Smooth muscle cell of the coronary artery (primary cell): Measurements from ENCODE around the gene SCNM1. TPM values are rescaled to one million over a fixed set of nuclear protein-coding genes. Genes with fewer than 3 reads are reported as not detected.

Experiments
- total RNA-seq: library from RNA; depleted of rRNA; stranded (reverse); fragments of >200 nt; gene quantifications from 2 replicates; pipeline ENCODE4 v1.2.3, GENCODE V29; 2014; ENCODE audit warnings: low replicate concordance

The SCNM1 gene, protein sequence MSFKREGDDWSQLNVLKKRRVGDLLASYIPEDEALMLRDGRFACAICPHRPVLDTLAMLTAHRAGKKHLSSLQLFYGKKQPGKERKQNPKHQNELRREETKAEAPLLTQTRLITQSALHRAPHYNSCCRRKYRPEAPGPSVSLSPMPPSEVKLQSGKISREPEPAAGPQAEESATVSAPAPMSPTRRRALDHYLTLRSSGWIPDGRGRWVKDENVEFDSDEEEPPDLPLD
- total RNA-seq = 15.6 and 28.0 TPM in 2 replicates

DNA sequence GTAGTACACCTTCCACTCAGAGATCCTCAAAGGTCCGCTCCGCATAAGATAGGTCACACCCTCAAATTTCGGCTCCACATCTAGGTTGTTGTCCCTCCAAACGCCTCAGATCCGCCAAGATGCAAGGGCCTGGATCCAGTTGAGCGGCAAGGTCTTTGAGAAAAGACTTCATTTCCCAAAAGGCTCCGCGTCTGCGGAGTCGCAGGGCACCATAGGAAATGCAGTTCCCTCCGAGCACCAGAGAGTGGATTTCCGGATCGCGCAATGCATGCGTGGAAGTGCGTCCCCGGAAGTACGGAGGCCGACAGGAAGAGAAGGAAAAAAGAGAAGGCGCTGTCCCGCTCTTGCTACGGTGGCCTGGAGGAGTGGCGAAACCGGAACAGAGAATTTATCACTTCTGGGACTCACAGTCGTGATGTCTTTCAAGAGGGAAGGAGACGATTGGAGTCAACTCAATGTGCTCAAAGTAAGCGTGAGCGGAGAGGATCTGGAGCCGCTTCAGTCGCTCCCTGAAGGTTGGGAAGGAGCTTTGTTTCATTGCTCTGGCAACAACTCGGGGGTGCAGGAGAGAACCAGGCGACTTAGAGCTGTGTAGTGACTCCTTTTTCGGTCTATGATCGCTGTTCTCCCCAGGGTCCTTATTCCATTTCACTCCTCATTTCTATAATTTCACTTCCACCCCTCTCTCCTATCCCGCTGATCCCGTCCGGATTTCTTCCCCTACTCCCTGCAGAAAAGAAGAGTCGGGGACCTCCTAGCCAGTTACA lies at the start of gene SCNM1, which contains the start of gene LYSMD1:
TSS of gene SCNM1 (plus strand) at position 407 of the 767 bp plus-strand sequence. CDS start at position 416, 9 bp downstream.
TSS of gene LYSMD1 (minus strand) at position 165 of the 767 bp plus-strand sequence. CDS start 644 bp downstream, outside the sequence.

DNA sequence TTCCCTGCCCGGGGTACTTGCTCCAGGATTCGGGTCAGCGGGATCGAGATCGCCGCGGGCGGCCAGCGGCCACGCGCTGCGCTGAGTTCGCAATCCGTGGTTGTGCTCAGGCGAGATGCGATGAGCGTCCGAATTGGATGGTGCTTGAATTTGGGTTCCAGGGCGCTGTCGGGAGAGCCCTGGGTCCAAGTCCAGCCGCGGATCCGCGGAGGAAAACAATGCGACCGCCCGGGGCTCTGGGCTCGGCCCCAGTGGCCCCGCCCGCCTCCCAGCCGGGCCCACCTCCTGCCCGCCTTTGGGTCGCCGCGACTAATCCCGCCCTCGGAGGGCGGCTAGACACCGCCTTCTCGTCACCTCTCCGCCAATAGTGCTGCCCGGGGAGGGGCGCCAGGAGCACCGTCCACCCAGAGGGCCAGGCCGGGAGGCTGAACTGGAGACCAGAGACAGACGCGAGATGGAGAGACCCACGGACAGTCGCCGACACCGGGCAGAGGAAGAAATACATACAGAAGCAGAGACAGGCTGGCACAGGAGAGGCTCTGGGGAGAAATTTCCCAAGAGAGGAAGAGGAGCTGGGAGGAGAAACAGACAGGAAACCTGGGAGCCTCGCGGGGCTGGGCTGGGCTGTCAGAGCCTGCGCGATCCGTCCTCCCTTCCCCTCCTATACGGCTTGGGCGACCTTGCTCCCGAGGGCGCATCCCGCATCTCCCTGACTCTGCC lies 19.4 kb upstream of the SCNM1 start, which contains the start of gene SEMA6C:
TSS of gene SEMA6C (minus strand) at position 220 of the 720 bp plus-strand sequence. CDS start 4,010 bp downstream, outside the sequence.

DNA sequence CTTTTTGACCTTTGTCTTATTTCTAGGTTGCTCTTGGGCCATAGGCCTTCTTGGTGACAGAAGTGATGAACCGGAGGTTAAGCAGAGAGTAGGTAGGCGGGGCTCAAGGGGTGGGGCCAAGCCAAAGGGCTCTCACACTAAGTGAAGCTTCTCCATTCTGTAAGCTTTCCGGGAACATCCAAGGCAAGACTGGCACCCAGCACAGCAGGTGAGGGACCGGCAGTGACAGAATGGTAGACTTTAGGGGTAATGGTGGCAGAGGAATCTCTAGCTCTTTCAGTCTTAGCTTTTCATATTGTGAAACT lies 9.5 kb upstream of the SCNM1 start, which contains the start of gene TNFAIP8L2:
TSS of gene TNFAIP8L2 (plus strand) at position 135 of the 305 bp plus-strand sequence. CDS start 2,049 bp downstream, outside the sequence.

DNA sequence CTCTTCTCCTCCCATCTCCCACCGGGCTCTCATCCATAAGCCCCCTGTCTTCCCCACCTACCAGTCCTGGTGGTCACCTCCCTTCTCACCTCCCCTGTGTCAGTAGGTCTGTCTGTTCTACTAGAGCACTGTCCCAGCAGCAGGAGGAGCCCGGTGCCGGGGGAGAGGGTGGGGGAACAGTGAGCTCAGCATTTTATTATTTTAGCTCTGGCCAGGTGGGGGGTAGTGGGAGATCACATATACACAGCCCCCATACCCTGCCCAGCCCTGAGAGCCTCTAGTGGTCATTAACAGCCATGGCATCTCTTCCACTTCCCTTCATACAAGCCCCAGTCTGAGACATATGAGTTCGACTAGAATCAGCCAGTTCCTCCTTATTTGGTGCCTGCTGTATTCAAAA lies 9.9 kb downstream of the SCNM1 start, which contains the start of gene TMOD4:
TSS of gene TMOD4 (minus strand) at position 119 of the 400 bp plus-strand sequence. CDS start 1,106 bp downstream, outside the sequence.

DNA sequence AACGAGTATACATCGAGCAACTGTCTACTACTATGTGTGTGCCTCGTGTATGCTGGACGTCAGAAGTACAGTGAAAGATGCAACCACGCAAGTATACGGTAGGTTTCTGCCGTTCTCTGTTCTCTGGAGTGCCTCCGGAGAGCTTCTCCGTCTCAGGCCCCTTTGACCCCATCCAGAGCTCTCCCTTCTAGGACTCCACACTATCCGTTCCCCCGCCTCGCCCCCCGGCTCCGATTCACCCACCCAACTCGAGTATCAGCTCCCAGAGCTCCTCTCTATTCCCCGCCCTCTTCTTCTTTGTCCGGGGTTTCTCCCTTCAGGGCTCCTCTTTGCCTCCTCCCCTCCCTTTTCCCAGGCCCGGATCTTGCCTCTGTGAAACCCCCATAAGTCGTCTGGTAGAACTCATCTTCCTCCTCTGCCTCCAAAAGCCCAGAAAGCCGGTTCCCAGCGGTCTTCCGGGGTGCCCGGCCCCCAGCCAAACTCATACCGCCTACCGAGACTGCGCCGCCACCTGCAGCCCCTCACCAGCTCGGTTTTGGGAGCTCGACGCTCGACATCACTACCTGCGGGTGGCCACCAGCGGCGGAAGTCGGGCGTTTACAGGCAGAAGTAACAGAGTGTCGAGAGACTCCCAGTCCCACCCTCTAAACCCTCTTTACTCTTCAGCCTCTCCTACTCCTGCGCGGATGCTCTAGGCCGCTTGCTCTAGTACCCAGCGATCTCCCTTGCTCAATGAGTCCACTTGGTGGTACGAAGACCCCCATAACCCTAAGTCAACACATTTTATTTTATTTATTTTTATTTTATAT lies 23.9 kb downstream of the SCNM1 start, which contains the start of gene VPS72:
TSS of gene VPS72 (minus strand) at position 561 of the 809 bp plus-strand sequence. CDS start at position 485, 76 bp downstream.

DNA sequence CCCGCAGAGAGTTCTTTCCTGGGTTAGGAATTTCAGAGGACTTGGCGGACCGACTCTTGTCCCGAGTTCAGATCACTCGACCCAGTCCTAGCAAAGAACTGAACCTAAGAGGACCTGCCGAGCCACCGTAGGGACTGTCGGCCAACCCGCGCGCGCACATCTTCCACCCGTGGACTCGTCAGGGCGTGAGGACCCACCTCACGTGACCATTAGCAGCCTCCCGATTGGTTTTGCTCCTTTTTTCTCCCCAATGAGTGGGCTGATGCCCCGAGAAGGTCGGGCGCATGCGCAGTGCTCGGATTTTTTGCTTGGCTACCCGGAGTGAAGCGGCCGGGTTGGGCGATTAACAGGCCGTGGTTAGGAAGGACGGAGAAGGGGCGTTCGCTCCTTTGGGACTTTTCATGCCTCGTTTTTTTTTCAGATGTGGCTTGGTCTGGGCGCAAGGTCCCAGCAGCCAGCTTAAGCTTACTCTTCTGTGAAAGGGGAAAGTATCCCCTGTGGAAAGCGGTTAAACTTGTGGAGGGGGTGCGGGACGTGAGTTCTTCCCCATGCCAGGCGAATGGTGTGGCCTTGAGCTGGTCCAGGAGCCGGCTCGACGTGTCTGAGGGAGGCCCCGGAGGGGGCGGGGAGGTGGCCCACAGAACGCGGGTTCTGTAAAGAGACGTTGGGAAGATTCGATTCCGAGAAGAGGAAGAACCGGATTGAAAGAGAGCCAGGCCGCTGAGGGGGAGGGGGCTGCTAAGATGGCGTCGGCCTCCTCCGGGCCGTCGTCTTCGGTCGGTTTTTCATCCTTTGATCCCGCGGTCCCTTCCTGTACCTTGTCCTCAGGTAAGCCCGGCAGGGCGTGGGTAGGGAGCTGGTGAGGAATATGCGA lies 32.5 kb downstream of the SCNM1 start, which contains the start of gene PIP5K1A:
TSS of gene PIP5K1A (plus strand) at position 299 of the 874 bp plus-strand sequence. CDS start at position 744, 445 bp downstream.

Other genes starting within 250 kb of the SCNM1 start
- gene SETDB1, start 239.8 kb upstream of the SCNM1 start, total RNA-seq = 27.1 and 36.5 TPM in 2 replicates
- gene CERS2, start 191.3 kb upstream of the SCNM1 start, total RNA-seq = 81.2 and 81.8 TPM in 2 replicates
- 0.08 and 0.23 TPM in 2 replicates for gene ANXA9, start 183.9 kb upstream of the SCNM1 start, total RNA-seq
- 7.1 and 11.0 TPM in 2 replicates for gene MINDY1, start 159.2 kb upstream of the SCNM1 start, total RNA-seq
- 5.1 and 8.3 TPM in 2 replicates for gene PRUNE1, start 157.7 kb upstream of the SCNM1 start, total RNA-seq
- gene BNIPL, start 129.6 kb upstream of the SCNM1 start, total RNA-seq = 0.08 and 0.70 TPM in 2 replicates
- gene C1orf56, start 118.4 kb upstream of the SCNM1 start, total RNA-seq = 0.47 and 0.98 TPM in 2 replicates
- gene CDC42SE1, start 106.5 kb upstream of the SCNM1 start, total RNA-seq = 24.2 and 48.7 TPM in 2 replicates
- gene MLLT11, start 105.7 kb upstream of the SCNM1 start, total RNA-seq = 0.59 and 7.9 TPM in 2 replicates
- 7.6 and 30.4 TPM in 2 replicates for gene GABPB2, start 95.4 kb upstream of the SCNM1 start, total RNA-seq
- gene SEMA6C, start 19.5 kb upstream of the SCNM1 start, total RNA-seq = 1.1 and 1.4 TPM in 2 replicates
- gene TNFAIP8L2, start 9.5 kb upstream of the SCNM1 start, total RNA-seq = not detected in 2 replicates
- 5.4 and 8.4 TPM in 2 replicates for gene LYSMD1, start 242 bp upstream of the SCNM1 start, total RNA-seq
- not detected in 2 replicates for gene TMOD4, start 9.8 kb downstream of the SCNM1 start, total RNA-seq
- gene VPS72, start 24.1 kb downstream of the SCNM1 start, total RNA-seq = 27.1 and 43.9 TPM in 2 replicates
- 47.3 and 49.6 TPM in 2 replicates for gene PIP5K1A, start 32.4 kb downstream of the SCNM1 start, total RNA-seq
- gene PSMD4, start 88.6 kb downstream of the SCNM1 start, total RNA-seq = 293 and 430 TPM in 2 replicates
- 7.0 and 7.8 TPM in 2 replicates for gene ZNF687, start 116.2 kb downstream of the SCNM1 start, total RNA-seq
- gene PI4KB, start 161.3 kb downstream of the SCNM1 start, total RNA-seq = 31.1 and 55.7 TPM in 2 replicates
- 26.3 and 28.9 TPM in 2 replicates for gene RFX5, start 181.1 kb downstream of the SCNM1 start, total RNA-seq
- gene SELENBP1, start 206.6 kb downstream of the SCNM1 start, total RNA-seq = 34.8 and 125 TPM in 2 replicates
- 278 and 486 TPM in 2 replicates for gene PSMB4, start 233.4 kb downstream of the SCNM1 start, total RNA-seq